WTC11 (cell line): ENCODE data around the gene SRPRB.

ENCODE experiments used
- FOXJ3 ChIP-seq: sonication (generic); formaldehyde crosslinking; IDR thresholded peaks from 2 replicates; pipeline ENCODE4 v1.9.0; 2021; ENCODE audit warnings: missing genetic modification reagents, mild to moderate bottlenecking, borderline replicate concordance
- FOXK1 ChIP-seq: sonication (generic); formaldehyde crosslinking; IDR thresholded peaks from 2 replicates; pipeline ENCODE4 v1.8.0; 2022; ENCODE audit warnings: mild to moderate bottlenecking, moderate library complexity, missing genetic modification reagents
- RELA ChIP-seq: sonication (generic); formaldehyde crosslinking; IDR thresholded peaks from 2 replicates; pipeline ENCODE4 v1.8.1; 2022; ENCODE audit warnings: missing genetic modification reagents, mild to moderate bottlenecking, borderline replicate concordance
- SMAD3 ChIP-seq: sonication (generic); formaldehyde crosslinking; IDR thresholded peaks from 2 replicates; pipeline ENCODE4 v1.8.0; 2022; ENCODE audit warnings: missing genetic modification reagents, mild to moderate bottlenecking, borderline replicate concordance
- SOX15 ChIP-seq: fragments of 250-450 bp; sonication (Bioruptor Pico); IDR thresholded peaks from 2 replicates; pipeline ENCODE4 v1.9.0; 2021; ENCODE audit warnings: mild to moderate bottlenecking
- TF ChIP-seq, protein P1 (sequence below): fragments of 200-600 bp; IDR thresholded peaks from 2 replicates; pipeline ENCODE4 v1.8.0; 2022; ENCODE audit warnings: antibody characterized with exemption
- TF ChIP-seq, protein P2 (sequence below): sonication (generic); formaldehyde crosslinking; IDR thresholded peaks from 2 replicates; pipeline ENCODE4 v1.8.1; 2023; ENCODE audit warnings: mild to moderate bottlenecking, missing genetic modification reagents

DNA sequence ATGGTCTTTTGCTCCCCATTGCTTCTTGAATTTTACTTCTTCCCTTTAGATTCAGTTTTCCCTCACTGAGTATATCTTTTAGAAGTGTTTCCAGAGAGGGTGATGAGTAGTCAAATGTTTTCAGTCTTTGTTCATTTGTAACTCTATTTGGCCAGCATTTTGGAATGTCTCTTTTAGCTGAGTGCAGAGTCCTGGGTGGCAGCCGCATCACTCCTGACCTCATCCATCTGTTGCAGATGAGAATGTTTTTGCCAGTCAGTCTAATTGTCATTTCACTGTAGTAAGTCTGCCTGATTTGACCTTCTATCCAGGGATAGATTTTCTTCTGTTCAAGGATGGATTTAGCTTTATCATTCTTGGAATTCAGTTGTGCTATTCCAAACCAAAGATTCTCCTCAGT lies 7.3 kb downstream of the SRPRB start:
- no peak for TF ChIP-seq RELA (CRISPR knock-in tag)
- no peak for TF ChIP-seq SMAD3
- TF ChIP-seq, protein P1, sequence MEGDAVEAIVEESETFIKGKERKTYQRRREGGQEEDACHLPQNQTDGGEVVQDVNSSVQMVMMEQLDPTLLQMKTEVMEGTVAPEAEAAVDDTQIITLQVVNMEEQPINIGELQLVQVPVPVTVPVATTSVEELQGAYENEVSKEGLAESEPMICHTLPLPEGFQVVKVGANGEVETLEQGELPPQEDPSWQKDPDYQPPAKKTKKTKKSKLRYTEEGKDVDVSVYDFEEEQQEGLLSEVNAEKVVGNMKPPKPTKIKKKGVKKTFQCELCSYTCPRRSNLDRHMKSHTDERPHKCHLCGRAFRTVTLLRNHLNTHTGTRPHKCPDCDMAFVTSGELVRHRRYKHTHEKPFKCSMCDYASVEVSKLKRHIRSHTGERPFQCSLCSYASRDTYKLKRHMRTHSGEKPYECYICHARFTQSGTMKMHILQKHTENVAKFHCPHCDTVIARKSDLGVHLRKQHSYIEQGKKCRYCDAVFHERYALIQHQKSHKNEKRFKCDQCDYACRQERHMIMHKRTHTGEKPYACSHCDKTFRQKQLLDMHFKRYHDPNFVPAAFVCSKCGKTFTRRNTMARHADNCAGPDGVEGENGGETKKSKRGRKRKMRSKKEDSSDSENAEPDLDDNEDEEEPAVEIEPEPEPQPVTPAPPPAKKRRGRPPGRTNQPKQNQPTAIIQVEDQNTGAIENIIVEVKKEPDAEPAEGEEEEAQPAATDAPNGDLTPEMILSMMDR: no peak
- TF ChIP-seq FOXK1 (CRISPR knock-in tag): no peak
- TF ChIP-seq, protein P2, sequence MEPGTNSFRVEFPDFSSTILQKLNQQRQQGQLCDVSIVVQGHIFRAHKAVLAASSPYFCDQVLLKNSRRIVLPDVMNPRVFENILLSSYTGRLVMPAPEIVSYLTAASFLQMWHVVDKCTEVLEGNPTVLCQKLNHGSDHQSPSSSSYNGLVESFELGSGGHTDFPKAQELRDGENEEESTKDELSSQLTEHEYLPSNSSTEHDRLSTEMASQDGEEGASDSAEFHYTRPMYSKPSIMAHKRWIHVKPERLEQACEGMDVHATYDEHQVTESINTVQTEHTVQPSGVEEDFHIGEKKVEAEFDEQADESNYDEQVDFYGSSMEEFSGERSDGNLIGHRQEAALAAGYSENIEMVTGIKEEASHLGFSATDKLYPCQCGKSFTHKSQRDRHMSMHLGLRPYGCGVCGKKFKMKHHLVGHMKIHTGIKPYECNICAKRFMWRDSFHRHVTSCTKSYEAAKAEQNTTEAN: no peak
- TF ChIP-seq FOXJ3 (CRISPR knock-in tag): no peak
- TF ChIP-seq SOX15 (CRISPR knock-in tag): no peak
